HEK293 (cell line): ENCODE data around the gene SH2B3.

Experiments used
- CTCF ChIP-seq: fragments of 450-650 bp; formaldehyde crosslinking; IDR thresholded peaks from 2 replicates; pipeline ENCODE4 v1.5.1; 2016; ENCODE audit warnings: missing biosample characterization, missing genetic modification characterization
- ZBTB20 ChIP-seq: fragments of 450-650 bp; formaldehyde crosslinking; IDR thresholded peaks from 2 replicates; pipeline ENCODE4 v1.5.1; 2016; ENCODE audit warnings: missing biosample characterization, missing genetic modification characterization

GRCh38 chr12:111419784-111420183, 14.1 kb downstream of the SH2B3 start:
- TF ChIP-seq CTCF (no peak), ZBTB20 (tag by site-specific recombination) (no peak)
